ENCODE data around the gene SPX. TPM values are rescaled to one million over a fixed set of nuclear protein-coding genes. Genes with fewer than 3 reads are reported as not detected.

SPX gene
- total RNA-seq (2014; rRNA removed; shearing (Covaris generic)) = not detected in 2 replicates

GRCh38 chr12:21526053-21526452, at the start of gene SPX:
SPX (plus strand) TSS chr12:21526296; CDS start chr12:21526473, 177 bp downstream.
- DNase-seq (ENCODE audit: low spot score) = no peak

GRCh38 chr12:21476949-21477348, 49.1 kb upstream of the SPX start:
- no peak for DNase-seq (ENCODE audit: low spot score)

GRCh38 chr12:21478756-21479455, 47.2 kb upstream of the SPX start:
- no peak for DNase-seq (ENCODE audit: low spot score)

GRCh38 chr12:21483531-21483930, 42.6 kb upstream of the SPX start:
- DNase-seq (ENCODE audit: low spot score) = no peak

GRCh38 chr12:21485998-21486397, 40.1 kb upstream of the SPX start:
- DNase-seq (ENCODE audit: low spot score) = no peak

GRCh38 chr12:21499765-21500164, 26.3 kb upstream of the SPX start:
- peak; percentile 1 for DNase-seq (ENCODE audit: low spot score)

- no peak for DNase-seq (ENCODE audit: low spot score)
Measured at GRCh38 chr12:21500786-21501257, 25.3 kb upstream of the SPX start.

GRCh38 chr12:21501258-21502163, 24.6 kb upstream of the SPX start, which contains the start of the genes GOLT1B and RECQL:
GOLT1B (plus strand) TSS chr12:21501789; CDS start chr12:21501924, 135 bp downstream.
RECQL (minus strand) TSS chr12:21501635; CDS start chr12:21499570, 2,065 bp downstream.
- peak; percentile 99 for DNase-seq (ENCODE audit: low spot score)

- peak; percentile 24 for DNase-seq (ENCODE audit: low spot score)
Measured at GRCh38 chr12:21502164-21502496, 24.0 kb upstream of the SPX start.

- DNase-seq (ENCODE audit: low spot score) = no peak
Measured at GRCh38 chr12:21502872-21503271, 23.2 kb upstream of the SPX start.

- DNase-seq (ENCODE audit: low spot score) = no peak
Measured at GRCh38 chr12:21505888-21506287, 20.2 kb upstream of the SPX start.

- no peak for DNase-seq (ENCODE audit: low spot score)
Measured at GRCh38 chr12:21507849-21508248, 18.2 kb upstream of the SPX start.

GRCh38 chr12:21509768-21510167, 16.3 kb upstream of the SPX start:
- no peak for DNase-seq (ENCODE audit: low spot score)

- no peak for DNase-seq (ENCODE audit: low spot score)
Measured at GRCh38 chr12:21516281-21516680, 9.8 kb upstream of the SPX start.

GRCh38 chr12:21518451-21518850, 7.6 kb upstream of the SPX start:
- no peak for DNase-seq (ENCODE audit: low spot score)

GRCh38 chr12:21521541-21521940, 4.6 kb upstream of the SPX start:
- no peak for DNase-seq (ENCODE audit: low spot score)

- DNase-seq (ENCODE audit: low spot score) = peak; percentile 37
Measured at GRCh38 chr12:21523148-21523547, 2.9 kb upstream of the SPX start.

GRCh38 chr12:21526721-21527345, 737 bp downstream of the SPX start:
- no peak for DNase-seq (ENCODE audit: low spot score)

- DNase-seq (ENCODE audit: low spot score) = no peak
Measured at GRCh38 chr12:21527451-21528180, 1.5 kb downstream of the SPX start.

GRCh38 chr12:21528953-21529352, 2.9 kb downstream of the SPX start:
- no peak for DNase-seq (ENCODE audit: low spot score)

GRCh38 chr12:21529456-21529855, 3.4 kb downstream of the SPX start:
- DNase-seq (ENCODE audit: low spot score) = no peak
